Measurements from ENCODE around the gene FCRL5. TPM values are rescaled to one million over a fixed set of nuclear protein-coding genes. Genes with fewer than 3 reads are reported as not detected.

FCRL5 gene
- total and polyA plus RNA-seq, 10 of the 15 experiments (the other 5 are each of a cell fraction or from before 2014, with no cell fraction given), result 1.1 to 136 (median 7.0) TPM

- TF ChIP-seq SKIL (IDR thresholded peaks at IDR 0.05; ENCODE audit: low read depth, poor library complexity, severe bottlenecking), result peak; percentile 37
- TF ChIP-seq NKRF (conservative IDR thresholded peaks at IDR 0.05), result no peak
- TF ChIP-seq ATF2 (IDR thresholded peaks at IDR 0.05; ENCODE audit: low read length), result peak; percentile 50
- TF ChIP-seq LARP7 (IDR thresholded peaks at IDR 0.05), result no peak
- TF ChIP-seq SREBF2 (IDR thresholded peaks at IDR 0.05; ENCODE audit: low read length), result no peak
- TF ChIP-seq BCL11A (IDR thresholded peaks at IDR 0.05; ENCODE audit: low read depth, low read length), result peak; percentile 55; the same call in 1 of the 2 replicates
- TF ChIP-seq RUNX3 (IDR thresholded peaks at IDR 0.05; ENCODE audit: low read length), result peak; percentile 72
- no peak for TF ChIP-seq MTA3 (IDR thresholded peaks at IDR 0.05; ENCODE audit: borderline replicate concordance, low read length)
Observed at GRCh38 chr1:157597959-157598667, 45.8 kb upstream of the FCRL5 start, which contains the start of gene FCRL4 (continued).

Data from GM12878 (cell line).